Measurements from ENCODE around the gene ETV6.
"Not testable (repeated sequence)": the region's sequence is repeated elsewhere in the genome, so short reads cannot be mapped to it uniquely, and the experiment has no call there.

The ETV6 gene

GRCh38 chr12:11669348-11669747 is 19.9 kb downstream of the ETV6 start:
- no peak for DNase-seq (ENCODE audit: low read depth)

DNA sequence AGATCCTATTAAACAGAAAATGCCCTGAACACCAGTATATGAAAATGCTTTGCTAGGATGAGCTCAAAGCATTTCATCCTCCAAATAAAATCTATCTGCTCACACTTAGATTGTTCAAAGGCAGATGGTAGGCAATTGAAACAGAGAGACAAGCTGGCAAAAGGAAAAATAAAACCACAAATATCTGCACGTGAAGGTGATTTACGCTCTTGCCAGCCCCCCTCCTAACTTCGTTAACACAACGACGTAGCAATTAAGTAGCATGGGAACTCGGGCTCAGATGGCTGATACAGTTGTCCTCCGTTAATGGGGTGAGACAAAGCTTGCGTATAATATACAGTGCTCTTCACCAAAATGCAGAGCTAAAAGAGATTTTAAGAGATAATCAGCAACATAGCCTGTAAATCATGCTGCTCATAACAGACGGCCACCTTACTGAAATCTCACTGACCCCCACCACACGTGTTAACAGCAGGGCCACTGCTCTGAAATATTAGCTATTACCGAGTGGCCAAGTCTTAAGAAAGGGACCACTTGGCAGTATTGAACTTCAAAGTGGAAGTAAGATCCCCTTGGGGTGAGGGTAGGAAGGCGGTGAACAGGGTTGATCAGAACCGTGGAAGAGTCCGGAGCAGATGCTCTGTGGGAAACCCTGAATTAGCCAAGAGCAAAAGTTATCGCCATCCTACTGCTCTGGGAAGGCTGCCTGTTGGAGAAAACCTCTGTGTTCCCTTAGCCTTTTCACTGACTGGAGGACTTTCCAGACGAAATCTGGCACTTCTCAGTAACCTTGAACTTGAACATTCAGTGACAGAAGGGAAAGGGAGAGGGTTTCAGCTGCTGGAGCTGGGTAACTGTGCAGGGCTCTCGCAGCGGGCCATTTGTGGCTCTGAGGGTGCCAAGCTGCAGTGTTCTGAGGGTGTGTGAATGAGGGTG is 23.1 kb downstream of the ETV6 start:
- no peak for DNase-seq (ENCODE audit: low read depth)

DNA sequence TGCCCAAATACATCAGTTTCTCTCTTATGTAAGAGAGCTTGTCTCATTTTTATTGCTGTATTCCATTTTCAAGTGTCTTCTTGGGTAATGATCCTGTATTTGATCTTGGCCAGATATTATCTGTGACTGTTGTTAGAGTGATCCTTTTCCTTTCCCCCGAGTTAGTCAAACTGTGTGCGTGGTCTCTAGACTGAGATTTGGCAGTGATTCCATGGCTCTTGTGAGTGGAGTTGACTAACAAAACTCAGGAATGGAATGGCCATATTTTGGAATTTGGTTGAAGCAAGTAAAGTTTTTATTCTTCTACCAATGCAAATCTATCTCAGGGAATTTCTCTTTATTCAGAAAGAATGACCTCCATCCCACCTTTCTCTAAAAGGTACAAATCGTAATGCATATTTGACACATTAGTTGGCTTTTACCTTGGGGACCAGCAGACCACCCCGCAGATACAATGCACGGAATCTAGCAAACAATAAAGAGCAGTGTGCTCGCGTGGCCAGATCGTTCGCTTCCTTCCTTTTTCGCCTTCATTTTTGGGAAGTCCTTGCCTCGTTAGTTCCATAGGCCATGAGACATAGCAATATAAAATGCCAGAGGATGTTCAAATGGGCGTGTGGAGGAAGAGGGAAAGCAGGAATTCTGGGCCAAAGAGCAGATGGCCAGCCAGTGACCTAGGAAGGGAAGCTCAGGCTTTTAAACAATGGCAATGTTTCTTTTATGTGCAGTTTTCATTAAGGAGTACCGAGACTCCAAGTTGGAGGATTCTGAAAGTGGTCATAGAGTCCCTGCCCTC is 24.4 kb downstream of the ETV6 start:
- no peak for DNase-seq (ENCODE audit: low read depth)

GRCh38 chr12:11674894-11675390 is 25.5 kb downstream of the ETV6 start:
- no peak for DNase-seq (ENCODE audit: low read depth)

DNA sequence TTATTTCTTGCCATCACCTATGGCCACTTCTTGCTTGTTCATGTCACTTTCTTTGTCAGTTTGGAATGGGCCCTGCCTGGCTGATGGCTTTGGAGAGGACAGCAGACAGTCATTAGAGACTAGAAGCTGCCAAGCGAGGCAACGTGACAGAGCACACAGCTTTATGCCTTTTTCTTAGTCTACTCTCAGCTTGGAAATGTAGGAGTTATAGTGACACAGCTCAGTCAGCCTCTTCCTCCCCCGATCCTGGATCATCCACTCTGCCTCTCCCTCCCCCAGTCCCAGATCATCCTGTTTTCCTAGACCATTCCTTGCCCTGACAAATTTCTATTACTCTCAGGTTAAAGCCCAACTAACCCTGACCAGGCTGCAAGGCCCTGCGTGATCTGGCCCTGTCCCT is 26.6 kb downstream of the ETV6 start:
- no peak for DNase-seq (ENCODE audit: low read depth)

DNA sequence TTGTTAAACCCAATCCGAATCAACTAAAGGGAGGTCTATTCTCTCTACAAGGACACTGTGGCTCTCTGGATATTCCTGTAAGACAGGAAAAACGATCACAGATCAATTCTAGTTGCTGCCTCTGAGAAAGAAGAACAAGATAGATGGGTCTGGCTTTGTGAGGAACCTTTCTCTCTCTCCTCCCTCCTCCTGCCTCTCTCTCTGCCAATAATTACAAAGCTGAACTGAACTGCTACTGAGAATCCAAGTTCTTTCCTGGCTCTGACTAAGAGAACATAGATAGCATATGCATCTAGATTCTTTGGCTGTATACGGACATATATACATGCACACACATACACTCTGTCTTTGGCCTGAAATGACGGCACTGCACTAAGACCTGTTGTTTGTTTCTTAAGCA is 27.6 kb downstream of the ETV6 start:
- no peak for DNase-seq (ENCODE audit: low read depth)

DNA sequence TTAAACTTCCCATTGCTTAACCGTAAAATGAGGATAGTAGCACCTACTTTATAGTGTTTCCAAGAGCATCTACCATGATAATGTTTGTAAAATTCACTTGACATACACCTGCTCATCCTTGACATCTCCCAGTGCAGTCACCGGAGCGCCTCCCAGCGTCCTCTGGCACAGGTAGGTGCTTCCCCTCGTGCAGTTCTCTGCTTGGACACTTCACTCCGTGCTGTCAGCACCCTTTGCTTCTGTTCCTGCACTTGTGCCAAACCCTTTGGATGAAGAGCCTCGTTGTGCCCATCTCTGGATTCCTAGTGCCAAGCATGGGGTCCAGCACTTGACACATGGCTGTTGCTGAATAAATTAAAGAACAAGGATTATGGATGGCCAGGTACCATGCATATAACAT is 28.3 kb downstream of the ETV6 start:
- no peak for DNase-seq (ENCODE audit: low read depth)

DNA sequence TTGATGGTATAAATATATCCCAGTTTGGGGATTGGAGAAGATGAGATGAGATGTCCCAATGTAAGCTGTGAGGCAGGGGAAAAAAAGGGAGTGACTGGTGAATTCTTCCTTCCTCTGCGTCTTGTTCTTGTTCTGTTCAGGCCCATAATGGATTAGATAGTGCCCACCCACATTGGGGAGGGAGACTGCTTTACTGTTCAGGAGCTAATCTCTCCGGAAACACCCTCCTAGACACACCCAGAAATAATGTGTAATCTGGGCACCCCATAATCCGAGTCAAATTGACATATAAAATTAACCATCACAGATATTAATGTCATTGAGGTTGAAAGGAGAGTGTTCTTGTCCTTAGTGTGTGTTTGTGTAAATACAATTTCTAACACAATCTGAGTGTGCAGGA is 29.3 kb downstream of the ETV6 start:
- DNase-seq (ENCODE audit: low read depth), result no peak

DNA sequence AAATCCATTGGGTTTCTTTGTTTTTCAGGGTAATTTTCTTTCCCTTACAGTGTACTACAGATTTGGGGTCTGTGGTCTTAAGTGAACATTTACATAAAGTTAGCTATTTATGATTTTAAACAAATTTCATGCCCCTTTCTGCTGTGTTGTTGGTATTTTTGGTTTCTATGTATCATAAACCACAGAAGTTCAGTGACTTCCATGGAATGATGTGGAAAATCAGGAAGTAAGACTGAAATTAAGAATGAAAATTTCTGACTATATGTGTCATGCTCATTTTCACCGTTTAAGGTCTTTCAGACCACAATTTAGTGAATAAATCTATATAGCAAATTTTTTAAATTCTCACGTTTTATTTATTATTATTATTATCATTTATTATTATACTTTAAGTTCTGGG is 31.7 kb downstream of the ETV6 start:
- no peak for DNase-seq (ENCODE audit: low read depth)

DNA sequence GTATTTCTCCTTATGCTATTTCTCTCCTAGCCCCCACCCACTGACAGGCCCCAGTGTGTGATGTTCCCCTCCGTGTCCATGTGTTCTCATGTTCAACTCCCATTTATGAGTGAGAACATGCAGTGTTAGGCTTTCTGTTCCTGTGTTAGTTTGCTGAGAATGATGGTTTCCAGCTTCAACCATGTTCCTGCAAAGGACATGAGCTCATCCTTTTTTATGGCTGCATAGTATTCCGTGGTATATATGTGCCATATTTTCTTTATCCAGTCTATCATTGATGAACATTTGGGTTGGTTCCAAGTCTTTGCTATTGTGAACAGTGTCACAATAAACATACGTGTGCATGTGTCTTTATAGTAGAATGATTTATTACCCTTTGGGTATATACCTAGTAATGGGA is 32.2 kb downstream of the ETV6 start:
- not testable (repeated sequence) for DNase-seq (ENCODE audit: low read depth)

DNA sequence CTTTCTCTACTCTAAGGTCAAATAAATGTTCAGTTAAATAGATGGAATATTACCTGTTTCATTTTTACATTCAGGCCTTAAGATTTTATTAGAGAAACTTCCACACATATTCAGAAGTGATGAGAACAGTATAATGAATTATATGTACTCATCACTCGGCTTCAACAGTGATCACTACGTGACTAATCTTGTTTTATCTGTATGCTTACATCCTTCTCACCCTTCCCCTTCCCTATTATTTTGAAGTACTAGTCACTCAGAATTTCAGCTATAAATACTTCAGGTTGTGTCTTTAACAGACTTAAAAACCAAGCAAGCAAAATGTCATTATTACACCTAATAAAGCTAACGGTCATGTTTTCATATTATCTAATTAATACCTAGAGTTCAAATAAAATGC is 34.9 kb downstream of the ETV6 start:
- DNase-seq (ENCODE audit: low read depth), result no peak

DNA sequence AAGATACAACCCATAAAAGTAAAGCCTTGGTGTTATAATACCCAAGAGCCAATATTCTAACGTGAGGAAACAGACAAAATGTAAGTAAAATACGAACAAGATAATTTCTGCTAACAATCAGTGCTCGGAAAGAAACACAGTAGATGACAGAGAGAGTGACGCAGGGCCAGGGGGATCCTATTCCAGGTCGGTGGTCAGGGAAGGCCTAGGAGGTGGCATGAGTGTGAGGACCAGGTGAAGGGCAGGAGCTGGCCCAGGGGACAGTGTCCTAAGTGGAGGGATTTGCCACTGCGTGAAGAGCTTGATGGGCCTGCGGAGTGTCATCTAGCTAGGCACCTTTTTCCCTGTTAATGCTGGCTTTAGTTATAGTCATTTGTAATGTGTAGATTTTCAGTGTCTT is 35.3 kb downstream of the ETV6 start:
- DNase-seq (ENCODE audit: low read depth), result no peak

GRCh38 chr12:11685316-11685715 is 35.8 kb downstream of the ETV6 start:
- no peak for DNase-seq (ENCODE audit: low read depth)

DNA sequence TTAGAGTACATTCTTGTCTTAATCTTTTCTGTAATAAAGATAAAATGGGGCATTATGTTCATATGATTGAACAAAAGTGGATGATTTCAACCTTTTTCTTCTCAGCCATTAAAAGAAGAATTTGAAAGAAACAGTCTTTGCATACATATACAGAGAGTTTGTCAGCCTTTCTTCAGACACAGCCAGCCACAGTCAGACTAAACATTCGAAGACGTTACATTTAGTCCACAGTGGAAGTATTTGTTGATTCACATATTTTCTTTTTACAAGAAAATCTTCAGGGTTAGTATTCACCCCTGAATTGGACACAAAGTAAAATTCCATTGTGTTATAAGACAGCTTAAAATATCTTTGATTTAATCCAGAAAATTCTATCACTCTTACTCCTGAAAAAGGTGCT is 36.2 kb downstream of the ETV6 start:
- DNase-seq (ENCODE audit: low read depth), result no peak

- DNase-seq (ENCODE audit: low read depth), result no peak
Measured at GRCh38 chr12:11686120-11686519, 36.6 kb downstream of the ETV6 start.

- DNase-seq (ENCODE audit: low read depth), result no peak
Measured at GRCh38 chr12:11687528-11687927, 38.1 kb downstream of the ETV6 start.

DNA sequence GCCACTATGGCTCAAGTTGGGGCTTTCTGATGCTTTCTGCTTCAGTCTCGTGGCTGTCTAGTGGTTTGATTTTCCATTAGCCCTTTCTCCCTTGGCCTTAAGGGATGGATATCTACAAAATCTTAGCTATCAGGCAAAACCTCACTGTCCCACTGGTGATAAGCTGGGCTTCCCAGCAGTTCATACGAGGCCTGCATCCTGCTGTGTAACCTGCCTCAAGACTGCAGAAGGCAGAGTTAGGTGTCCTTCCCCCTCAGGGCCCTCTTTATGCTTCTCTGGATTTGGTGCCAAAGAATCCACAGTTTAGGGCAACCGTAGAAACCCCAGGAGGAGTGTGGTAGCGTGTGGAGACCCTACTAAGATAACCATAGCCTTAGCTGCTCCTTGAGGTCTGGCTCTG is 38.9 kb downstream of the ETV6 start:
- DNase-seq (ENCODE audit: low read depth), result no peak

DNA sequence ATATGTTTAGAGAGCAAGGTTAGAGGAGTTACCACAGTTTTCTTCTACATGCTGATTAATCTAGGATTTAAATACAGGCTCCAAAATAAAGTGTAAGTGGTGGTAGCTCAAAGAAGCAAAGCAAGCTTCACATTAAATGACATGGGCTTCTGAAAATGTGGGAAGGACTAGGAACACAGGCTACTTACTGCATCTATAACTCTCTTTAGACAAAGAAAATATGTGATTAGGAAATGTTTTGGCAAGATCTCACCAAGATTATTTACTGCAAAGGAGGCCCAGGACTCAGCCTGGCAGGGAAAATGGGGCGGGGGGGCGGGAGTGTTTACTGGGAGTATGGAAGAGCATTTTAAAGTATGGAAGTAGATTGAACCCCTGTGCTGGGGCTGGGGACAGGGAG is 39.4 kb downstream of the ETV6 start:
- DNase-seq (ENCODE audit: low read depth), result no peak

GRCh38 chr12:11689591-11690186 is 40.2 kb downstream of the ETV6 start:
- no peak for DNase-seq (ENCODE audit: low read depth)

DNA sequence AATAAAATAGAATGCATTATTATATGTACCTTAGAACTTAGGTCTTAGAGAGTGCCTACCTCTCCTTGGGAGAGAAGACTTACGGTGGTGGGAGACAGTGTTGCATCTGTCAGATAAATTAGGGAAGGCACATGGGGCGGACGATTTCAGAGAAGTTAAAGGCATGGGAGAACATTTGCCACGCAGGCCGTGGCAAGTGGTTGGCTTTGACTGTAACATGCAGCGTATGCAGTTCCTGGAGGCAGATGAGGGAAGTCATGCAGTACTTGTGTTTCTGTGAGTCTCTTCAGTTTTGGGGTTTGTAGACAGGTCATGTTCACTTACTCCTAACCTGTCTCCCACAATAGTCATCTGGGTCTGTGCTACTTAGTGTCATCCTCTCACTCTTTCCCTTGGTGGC is 43.6 kb downstream of the ETV6 start:
- DNase-seq (ENCODE audit: low read depth), result no peak

DNA sequence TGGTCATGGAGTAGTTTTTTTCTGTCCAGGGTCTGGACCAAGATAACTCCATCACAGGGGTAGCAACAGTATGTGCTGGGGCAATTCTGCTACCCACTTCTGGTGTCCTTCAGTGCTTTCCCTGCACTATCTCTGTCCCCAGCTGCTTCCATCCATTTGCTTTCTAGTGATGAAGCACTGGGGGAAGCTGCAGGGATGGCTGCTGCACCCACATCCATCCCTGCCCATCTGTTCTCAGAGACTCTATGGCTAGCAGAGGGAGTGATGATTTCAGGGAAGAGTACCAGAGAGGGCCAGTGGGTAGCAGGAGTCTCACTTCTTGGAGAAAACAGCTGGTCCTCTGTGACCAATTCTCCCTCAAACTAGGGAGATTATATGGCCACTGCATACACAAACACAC is 44.1 kb downstream of the ETV6 start:
- DNase-seq (ENCODE audit: low read depth), result no peak

DNA sequence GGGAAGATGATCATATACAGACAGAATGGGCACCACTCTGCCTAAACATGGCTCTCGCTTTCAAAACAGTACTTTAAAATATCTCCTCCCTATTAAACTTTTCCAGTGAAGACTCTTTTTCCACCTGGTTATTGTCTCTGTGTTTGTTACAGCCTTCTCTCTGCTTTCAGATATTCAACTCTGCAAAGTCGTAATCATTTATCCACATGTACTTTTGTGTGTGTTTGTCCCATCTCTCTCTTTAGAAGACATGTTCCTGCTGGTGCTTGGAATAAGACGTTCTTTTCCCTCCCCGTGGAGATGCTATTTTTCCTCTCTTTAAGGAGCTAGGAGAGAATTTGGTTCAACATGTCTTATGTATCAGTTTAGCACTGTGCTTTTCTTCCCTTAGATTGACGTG is 45.1 kb downstream of the ETV6 start:
- no peak for DNase-seq (ENCODE audit: low read depth)

- no peak for DNase-seq (ENCODE audit: low read depth)
Measured at GRCh38 chr12:11695321-11695720, 45.8 kb downstream of the ETV6 start.

Measured in stimulated activated CD8-positive, alpha-beta memory T cell treated with anti-CD3 and anti-CD28 coated beads, Interleukin-4, amount 100 ng/mL, for 24 hours (primary cell).